K562 (cell line): ENCODE data around the gene TTC6. TPM values are rescaled to one million over a fixed set of nuclear protein-coding genes. Genes with fewer than 3 reads are reported as not detected.

Experiments
- ATAC-seq: fragments of 200-7000 bp; cut with Tn5 transposase; 3 replicates; pipeline ENCODE4 v1.9.1; 2020; ENCODE audit warnings: moderate library complexity
- BruUV-seq: library from RNA; stranded (reverse); fragments of 400-500 nt; replicated peaks from 2 replicates; lab custom pipeline; 2021; lab: Mats Ljungman, UMichigan
- CTCF ChIA-PET: fragments of 300-600 bp; formaldehyde crosslinking; extraction: SDS; loops from one replicate; lab custom pipeline; 2021; ENCODE audit warnings: low intra/inter-chr PET ratio; lab: Yijun Ruan, JAX
- POLR2A ChIA-PET: fragments of 300-600, 350-650 bp; sonication (Branson Sonifier 250); formaldehyde crosslinking; extraction: SDS; loops from one replicate; lab custom pipeline; 2021; ENCODE audit warnings: antibody characterized with exemption, inconsistent platforms; lab: Yijun Ruan, JAX
- DNase-seq, 4 experiments: peaks; one replicate each; pipeline versions ENCODE4 v3.0.0 to v3.0.0-alpha.2; 2011 to 2018; ENCODE audit warnings: low spot score in 3 of 4, mixed read lengths in 3 of 4; ENCODE audit errors: extremely low read depth in 1 of 4
- FAIRE-seq: peaks from 2 replicates; lab custom pipeline; 2011; peaks lifted over from hg19 to GRCh38; lab: Jason Lieb, UNC
- H2AFZ ChIP-seq: 2 replicates; pipeline ENCODE4 v1.6.0; 2011; ENCODE audit warnings: low read depth, low read length, control low read depth, inconsistent platforms
- H3K27ac ChIP-seq: fragments of 200-600 bp; 3 replicates; pipeline ENCODE4 v1.8.0; 2011; ENCODE audit warnings: low read depth, mild to moderate bottlenecking, control low read depth, inconsistent platforms, low read length, moderate library complexity, mixed read lengths; ENCODE audit errors: extremely low read depth
- H3K27me3 ChIP-seq, 2 experiments: fragments of 300-600 bp in 1 of 2; 2 replicates in 1 of 2; 3 replicates in 1 of 2; pipeline versions ENCODE4 v1.6.0 to v1.8.0; 2011; ENCODE audit warnings: inconsistent platforms in 2 of 2, low read length in 2 of 2, mild to moderate bottlenecking in 1 of 2, mixed read lengths in 1 of 2, moderate library complexity in 1 of 2; ENCODE audit not compliant: control insufficient read depth in 2 of 2, insufficient read depth in 2 of 2
- H3K36me3 ChIP-seq: fragments of 300-600 bp; 3 replicates; pipeline ENCODE4 v1.8.0; 2011; ENCODE audit warnings: mild to moderate bottlenecking, low read length, inconsistent platforms; ENCODE audit not compliant: control insufficient read depth, insufficient read depth
- H3K4me1 ChIP-seq, 2 experiments: fragments of 200-600 bp in 1 of 2; replicated peaks in 1 of 2; 2 replicates in 1 of 2; 3 replicates in 1 of 2; pipeline versions ENCODE4 v1.5.1 to v1.8.0; 2011; ENCODE audit warnings: inconsistent platforms in 2 of 2, low read length in 2 of 2, mild to moderate bottlenecking in 1 of 2, mixed read lengths in 1 of 2, moderate library complexity in 1 of 2; ENCODE audit not compliant: control insufficient read depth in 2 of 2, insufficient read depth in 2 of 2
- H3K4me2 ChIP-seq: 2 replicates; pipeline ENCODE4 v1.6.1; 2011; ENCODE audit warnings: low read length, control low read depth, inconsistent platforms, mixed read lengths; ENCODE audit not compliant: insufficient read depth
- H3K4me3 ChIP-seq: fragments of 200-600 bp; sonication (generic), shearing (Covaris generic); 2 replicates; pipeline ENCODE4 v1.5.1; 2016; ENCODE audit warnings: control low read depth, inconsistent platforms
- H3K79me2 ChIP-seq: fragments of 200-600 bp; 3 replicates; pipeline ENCODE4 v1.8.0; 2011; ENCODE audit warnings: low read length, inconsistent platforms; ENCODE audit not compliant: control insufficient read depth, insufficient read depth
- H3K9ac ChIP-seq, 2 experiments: 2 replicates each; pipeline versions ENCODE4 v1.6.0 to v1.6.1; 2011; ENCODE audit warnings: low read depth in 2 of 2, low read length in 2 of 2, control low read depth in 1 of 2, inconsistent platforms in 1 of 2, mild to moderate bottlenecking in 1 of 2, mixed read lengths in 1 of 2; ENCODE audit not compliant: insufficient read depth in 1 of 2
- H3K9me1 ChIP-seq: one replicate; pipeline ENCODE4 v1.6.0; 2011; ENCODE audit warnings: inconsistent platforms, mild to moderate bottlenecking, low read length, moderate library complexity; ENCODE audit not compliant: control insufficient read depth, insufficient read depth
- H3K9me3 ChIP-seq: replicated peaks from 2 replicates; pipeline ENCODE4 v1.5.1; 2011; ENCODE audit warnings: low read depth, low read length, inconsistent platforms; ENCODE audit not compliant: control insufficient read depth, insufficient read depth
- H4K20me1 ChIP-seq: replicated peaks from 2 replicates; pipeline ENCODE4 v1.6.1; 2011; ENCODE audit warnings: low read length, inconsistent platforms, mixed read lengths; ENCODE audit not compliant: control insufficient read depth, insufficient read depth
- CHD2 ChIP-seq: IDR thresholded peaks from 2 replicates; pipeline ENCODE4 v1.6.1; 2011; ENCODE audit warnings: low read depth, low read length
- FOXA1 ChIP-seq: fragments of 450-650 bp; IDR thresholded peaks from 2 replicates; pipeline ENCODE4 v1.6.1; 2016; ENCODE audit warnings: mild to moderate bottlenecking, borderline replicate concordance
- LCOR ChIP-seq: sonication (generic); formaldehyde crosslinking; IDR thresholded peaks from 2 replicates; pipeline ENCODE4 v1.8.0; 2022; ENCODE audit warnings: mild to moderate bottlenecking, missing genetic modification reagents
- MEIS2 ChIP-seq: fragments of 450-650 bp; IDR thresholded peaks from 2 replicates; pipeline ENCODE4 v1.6.1; 2014; ENCODE audit warnings: mild to moderate bottlenecking; ENCODE audit not compliant: partially characterized antibody
- MNT ChIP-seq, 2 experiments: fragments of 450-650 bp; conservative IDR thresholded peaks; 2 replicates each; pipeline ENCODE4 v1.6.1; 2017; ENCODE audit warnings: mild to moderate bottlenecking in 2 of 2, moderate library complexity in 2 of 2
- NCOA4 ChIP-seq: fragments of 450-650 bp; IDR thresholded peaks from 2 replicates; pipeline ENCODE4 v1.6.1; 2018; ENCODE audit warnings: mild to moderate bottlenecking; ENCODE audit not compliant: partially characterized antibody
- NR1H2 ChIP-seq: sonication (generic); formaldehyde crosslinking; IDR thresholded peaks from 2 replicates; pipeline ENCODE4 v1.4.0; 2020; ENCODE audit warnings: mild to moderate bottlenecking, missing genetic modification reagents
- PHTF2 ChIP-seq: fragments of 250-450 bp; sonication (Bioruptor Pico); IDR thresholded peaks from 2 replicates; pipeline ENCODE4 v1.5.0; 2021; ENCODE audit warnings: mild to moderate bottlenecking
- ZNF232 ChIP-seq: sonication (generic); formaldehyde crosslinking; IDR thresholded peaks from 2 replicates; pipeline ENCODE4 v1.8.0; 2022; ENCODE audit warnings: mild to moderate bottlenecking, missing genetic modification reagents
- ZNF253 ChIP-seq: fragments of 250-450 bp; sonication (Bioruptor Pico); conservative IDR thresholded peaks from 2 replicates; pipeline ENCODE4 v1.6.1; 2021; ENCODE audit warnings: mild to moderate bottlenecking
- ZNF274 ChIP-seq: IDR thresholded peaks from 2 replicates; pipeline ENCODE4 v1.6.1; 2011; ENCODE audit warnings: low read depth, mild to moderate bottlenecking, low read length, moderate library complexity, borderline replicate concordance
- ZNF3 ChIP-seq: fragments of 250-450 bp; sonication (Bioruptor Pico); IDR thresholded peaks from 2 replicates; pipeline ENCODE4 v1.5.0; 2021; ENCODE audit warnings: mild to moderate bottlenecking, moderate library complexity
- ZNF518B ChIP-seq: fragments of 250-450 bp; sonication (Bioruptor Pico); IDR thresholded peaks from 2 replicates; pipeline ENCODE4 v1.5.0; 2021; ENCODE audit warnings: mild to moderate bottlenecking, moderate library complexity
- WGBS: fragments of 100-300 bp; shearing (Covaris generic); methylation state at CpG from one replicate; pipeline ENCODE4 v1.1.6; 2016; ENCODE audit warnings: low coverage, mixed read lengths; ENCODE audit not compliant: insufficient coverage; ENCODE audit errors: missing lambda C conversion rate; 5-methylcytosine and 5-hydroxymethylcytosine counted together
- in situ Hi-C: fragments of 300-500 bp; cut with MboI; formaldehyde crosslinking; loops from 4 replicates; pipeline ENCODE4 v1.15.0; 2018; ENCODE audit warnings: inconsistent platforms, mixed read lengths
- intact Hi-C: fragments of 100-400 bp; cut with micrococcal nuclease; formaldehyde crosslinking; loops from 2 replicates; pipeline ENCODE4 v1.14.2; 2022
- polyA plus RNA-seq, 8 experiments: library from polyadenylated mRNA; depleted of rRNA in 4 of 8; stranded (reverse) in 5 of 8; unstranded in 3 of 8; fragments of >200 nt; fragmentation: Nextera tagmentation in 2 of 8; fragmentation: Illumina TruSeq in 1 of 8; extraction: Ambion mirVana in 2 of 8; extraction: Trizol in 1 of 8; gene quantifications; 2 replicates each; pipeline versions ENCODE4 v1.2.1 to v1.2.3, GENCODE V29; 2011 to 2014; ENCODE audit warnings: inconsistent platforms in 1 of 8, missing spikeins in 1 of 8
- total RNA-seq, 7 experiments: library from RNA; depleted of rRNA in 6 of 7; stranded (reverse); fragments of >200 nt in 6 of 7; fragmentation: Illumina TruSeq in 2 of 7; extraction: Trizol in 2 of 7; gene quantifications; 2 replicates each; pipeline versions ENCODE4 v1.2.1 to v1.2.3, GENCODE V29; 2011 to 2021; ENCODE audit warnings: low replicate concordance in 1 of 7
- TF ChIP-seq, protein P1 (sequence below), 2 experiments: IDR thresholded peaks; 2 replicates each; pipeline ENCODE4 v1.6.1; 2012; ENCODE audit warnings: improper control_type of control experiment in 2 of 2, low read depth in 2 of 2, low read length in 2 of 2, borderline replicate concordance in 1 of 2

Gene TTC6
- total and polyA plus RNA-seq, 9 of the 15 experiments (the other 6 are each of a cell fraction or from before 2014, with no cell fraction given): 0.04 to 0.23 (median 0.08) TPM; not detected in 5

GRCh38 chr14:37601865-37602264, 6.4 kb downstream of the TTC6 start:
- no peak for FAIRE-seq

More at GRCh38 chr14:37601865-37602264, 6.4 kb downstream of the TTC6 start:
- Histone ChIP-seq H3K36me3 (no peaks in the 10 kb centered on the region), H3K27ac (no peak overlapping the region), H3K9me1 (no peaks in the 10 kb centered on the region), H3K9me3 (no peaks in the 10 kb centered on the region; the same call in 1 of the 2 replicates), H3K79me2 (no peaks in the 10 kb centered on the region), H4K20me1 (no peaks in the 10 kb centered on the region), H3K4me2 (no peak overlapping the region), H3K4me1 (peaks cover 0 to 9% of the 10 kb centered on the region in 2 experiments; a peak in 2 of 5 replicates), H2AFZ (no peak overlapping the region), H3K27me3 (peaks cover 12 to 37% of the 10 kb centered on the region in 2 experiments; a peak in 4 of 5 replicates), H3K9ac (no peak overlapping the region; a peak in 1 of 4 replicates), H3K4me3 (no peak overlapping the region)
- no peak for ATAC-seq
- no peak for TF ChIP-seq NR1H2 (CRISPR knock-in tag)
- no peak for TF ChIP-seq ZNF3 (CRISPR knock-in tag)
- TF ChIP-seq CHD2: no peak
- TF ChIP-seq NCOA4: no peak
- TF ChIP-seq ZNF274: no peak
- no peak for TF ChIP-seq ZNF253 (CRISPR knock-in tag)
- no peak for TF ChIP-seq MEIS2
- TF ChIP-seq ZNF232: no peak
- no peak for TF ChIP-seq FOXA1
- TF ChIP-seq PHTF2 (CRISPR knock-in tag): no peak
- TF ChIP-seq, protein P1, sequence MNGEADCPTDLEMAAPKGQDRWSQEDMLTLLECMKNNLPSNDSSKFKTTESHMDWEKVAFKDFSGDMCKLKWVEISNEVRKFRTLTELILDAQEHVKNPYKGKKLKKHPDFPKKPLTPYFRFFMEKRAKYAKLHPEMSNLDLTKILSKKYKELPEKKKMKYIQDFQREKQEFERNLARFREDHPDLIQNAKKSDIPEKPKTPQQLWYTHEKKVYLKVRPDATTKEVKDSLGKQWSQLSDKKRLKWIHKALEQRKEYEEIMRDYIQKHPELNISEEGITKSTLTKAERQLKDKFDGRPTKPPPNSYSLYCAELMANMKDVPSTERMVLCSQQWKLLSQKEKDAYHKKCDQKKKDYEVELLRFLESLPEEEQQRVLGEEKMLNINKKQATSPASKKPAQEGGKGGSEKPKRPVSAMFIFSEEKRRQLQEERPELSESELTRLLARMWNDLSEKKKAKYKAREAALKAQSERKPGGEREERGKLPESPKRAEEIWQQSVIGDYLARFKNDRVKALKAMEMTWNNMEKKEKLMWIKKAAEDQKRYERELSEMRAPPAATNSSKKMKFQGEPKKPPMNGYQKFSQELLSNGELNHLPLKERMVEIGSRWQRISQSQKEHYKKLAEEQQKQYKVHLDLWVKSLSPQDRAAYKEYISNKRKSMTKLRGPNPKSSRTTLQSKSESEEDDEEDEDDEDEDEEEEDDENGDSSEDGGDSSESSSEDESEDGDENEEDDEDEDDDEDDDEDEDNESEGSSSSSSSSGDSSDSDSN (IDR thresholded peaks at IDR 0.05; ENCODE audit: borderline replicate concordance in 1 of 2, low read depth in 2 of 2, low read length in 2 of 2): no peak
- TF ChIP-seq ZNF518B (CRISPR knock-in tag): no peak
- TF ChIP-seq MNT (conservative IDR thresholded peaks at IDR 0.05): no peak
- no peak for TF ChIP-seq LCOR (CRISPR knock-in tag)
- POLR2A ChIA-PET: no interaction called here
- 32% methylated on average over 21 of the region's 22 CpGs for WGBS
- intact Hi-C loops: no loop called here
- in situ Hi-C loops: no loop called here
- no peak for DNase-seq
- CTCF ChIA-PET: no interaction called here
- BruUV-seq: no TSS peak
